OCI-LY1 (cell line): ENCODE measurements around the gene ABCC9.

Experiments used
- H2AFZ ChIP-seq: fragments of 200-600 bp; sonication (generic), shearing (Covaris generic); 2 replicates; pipeline ENCODE4 v1.6.0; 2014; ENCODE audit warnings: antibody characterized with exemption, mild to moderate bottlenecking, low read length
- H3F3A ChIP-seq: fragments of 200-600 bp; sonication (generic), shearing (Covaris generic); 2 replicates; pipeline ENCODE4 v1.6.0; 2014; ENCODE audit warnings: mild to moderate bottlenecking, antibody characterized with exemption, low read length, moderate library complexity; ENCODE audit not compliant: insufficient read depth
- H3K27ac ChIP-seq: fragments of 200-600 bp; sonication (generic); 2 replicates; pipeline ENCODE4 v1.5.1; 2014; ENCODE audit warnings: low read length, mixed run types, mild to moderate bottlenecking, low read depth; ENCODE audit not compliant: poor library complexity, severe bottlenecking
- H3K27me3 ChIP-seq: fragments of 200-600 bp; sonication (generic); 2 replicates; pipeline ENCODE4 v1.6.0; 2014; ENCODE audit warnings: antibody characterized with exemption, mild to moderate bottlenecking, low read length, moderate library complexity; ENCODE audit not compliant: insufficient read depth
- H3K36me3 ChIP-seq: fragments of 200-600 bp; sonication (generic); 2 replicates; pipeline ENCODE4 v1.6.1; 2014; ENCODE audit warnings: mild to moderate bottlenecking, antibody characterized with exemption, low read length, moderate library complexity, mixed read lengths; ENCODE audit not compliant: insufficient read depth
- H3K4me1 ChIP-seq: fragments of 200-600 bp; sonication (generic); 2 replicates; pipeline ENCODE4 v1.5.1; 2014; ENCODE audit warnings: mild to moderate bottlenecking, low read length, moderate library complexity; ENCODE audit not compliant: insufficient read depth, severe bottlenecking
- H3K4me2 ChIP-seq: fragments of 200-600 bp; sonication (generic), shearing (Covaris generic); 2 replicates; pipeline ENCODE4 v1.6.1; 2014; ENCODE audit warnings: low read length
- H3K4me3 ChIP-seq: fragments of 200-600 bp; sonication (generic); 2 replicates; pipeline ENCODE4 v1.5.1; 2014; ENCODE audit warnings: low read length, low read depth, mild to moderate bottlenecking, mixed read lengths; ENCODE audit not compliant: poor library complexity, severe bottlenecking
- H3K79me2 ChIP-seq: fragments of 200-600 bp; shearing (Covaris generic); 2 replicates; pipeline ENCODE4 v1.6.1; 2016; ENCODE audit warnings: mixed run types, low read length, mixed read lengths; ENCODE audit not compliant: insufficient read depth
- H3K9ac ChIP-seq: fragments of 200-600 bp; sonication (generic), shearing (Covaris generic); 2 replicates; pipeline ENCODE4 v1.6.1; 2014; ENCODE audit warnings: mild to moderate bottlenecking, low read length, mixed read lengths
- H3K9me2 ChIP-seq: fragments of 200-600 bp; sonication (generic), shearing (Covaris generic); 2 replicates; pipeline ENCODE4 v1.6.1; 2014; ENCODE audit warnings: low read depth, mild to moderate bottlenecking, low read length, mixed read lengths
- H3K9me3 ChIP-seq: fragments of 200-600 bp; shearing (Covaris generic); 2 replicates; pipeline ENCODE4 v1.6.1; 2014; ENCODE audit warnings: low read length, mixed read lengths
- H4K20me1 ChIP-seq: fragments of 200-600 bp; sonication (generic), shearing (Covaris generic); 2 replicates; pipeline ENCODE4 v1.6.0; 2016; ENCODE audit warnings: mild to moderate bottlenecking, low read length; ENCODE audit not compliant: insufficient read depth
- CTCF ChIP-seq: fragments of 200-600 bp; sonication (generic), shearing (Covaris generic); IDR thresholded peaks from 2 replicates; pipeline ENCODE4 v1.5.1; 2017; ENCODE audit warnings: mild to moderate bottlenecking, antibody characterized with exemption, low read length, moderate library complexity, mixed read lengths
- EZH2 ChIP-seq: fragments of 200-600 bp; sonication (generic), shearing (Covaris generic); IDR thresholded peaks from 2 replicates; pipeline ENCODE4 v1.8.0; 2017; ENCODE audit warnings: borderline replicate concordance, mixed run types, mild to moderate bottlenecking, antibody characterized with exemption, low read length, moderate library complexity, mixed read lengths

The ABCC9 gene

DNA sequence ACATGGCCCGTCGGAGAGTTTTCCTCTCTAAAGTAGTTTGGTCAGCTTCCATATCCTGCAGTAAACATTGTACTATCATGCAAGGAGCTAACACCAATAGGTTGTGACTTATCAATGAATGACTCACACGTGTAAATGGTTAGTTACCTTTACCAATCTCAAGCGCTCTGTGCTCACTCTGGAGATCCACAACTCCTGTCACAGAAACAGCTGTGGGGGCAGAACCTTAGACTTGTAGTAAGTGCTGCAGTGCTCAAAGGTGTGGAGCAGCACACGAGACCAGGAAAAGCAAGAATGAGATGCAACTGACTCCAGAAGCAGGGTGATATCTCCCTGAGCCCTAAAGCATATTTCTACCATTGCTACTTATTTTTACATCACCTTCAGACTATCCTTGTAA is 93.0 kb downstream of the ABCC9 start:
- no peak overlapping the region for H2AFZ ChIP-seq
- no peaks in the 10 kb centered on the region for H3K36me3 ChIP-seq
- no peaks in the 10 kb centered on the region for H3K9me2 ChIP-seq
- no peaks in the 10 kb centered on the region for H3K27me3 ChIP-seq
- TF ChIP-seq EZH2 (no peak), CTCF (no peak)
- no peak overlapping the region for H3K9ac ChIP-seq
- no peak overlapping the region for H3K4me3 ChIP-seq
- H3F3A ChIP-seq = no peaks in the 10 kb centered on the region
- H3K79me2 ChIP-seq = no peaks in the 10 kb centered on the region
- no peaks in the 10 kb centered on the region for H4K20me1 ChIP-seq
- H3K4me1 ChIP-seq = no peaks in the 10 kb centered on the region
- no peak overlapping the region for H3K4me2 ChIP-seq
- H3K9me3 ChIP-seq = no peaks in the 10 kb centered on the region
- no peak overlapping the region for H3K27ac ChIP-seq

DNA sequence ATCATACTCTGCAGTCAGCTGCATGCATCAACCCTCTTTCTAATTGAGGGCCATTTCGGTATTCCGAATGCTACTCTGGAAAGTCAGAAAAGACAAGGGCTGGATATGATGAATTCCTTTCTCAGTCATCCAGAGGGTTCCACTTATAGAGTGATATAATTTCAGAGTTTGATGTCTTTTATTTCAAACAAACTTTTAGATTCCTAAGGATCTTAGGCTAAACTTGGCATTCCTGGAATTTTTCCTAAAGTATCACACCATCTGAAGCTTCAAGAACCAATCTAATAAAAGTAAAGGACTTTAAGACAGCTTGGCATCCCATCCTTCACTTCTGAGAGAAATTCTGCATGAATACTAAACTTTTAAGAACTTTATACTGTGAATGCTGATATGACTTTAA is 97.4 kb downstream of the ABCC9 start:
- Histone ChIP-seq H3K27ac (no peak overlapping the region), H3F3A (no peaks in the 10 kb centered on the region), H3K4me1 (no peaks in the 10 kb centered on the region), H3K4me2 (no peak overlapping the region), H3K9ac (no peak overlapping the region), H2AFZ (no peak overlapping the region), H3K9me2 (no peaks in the 10 kb centered on the region), H3K9me3 (no peaks in the 10 kb centered on the region), H3K36me3 (no peaks in the 10 kb centered on the region), H3K27me3 (no peaks in the 10 kb centered on the region), H4K20me1 (no peaks in the 10 kb centered on the region), H3K4me3 (no peak overlapping the region), H3K79me2 (no peaks in the 10 kb centered on the region)
- TF ChIP-seq CTCF = no peak
- TF ChIP-seq EZH2 = no peak

DNA sequence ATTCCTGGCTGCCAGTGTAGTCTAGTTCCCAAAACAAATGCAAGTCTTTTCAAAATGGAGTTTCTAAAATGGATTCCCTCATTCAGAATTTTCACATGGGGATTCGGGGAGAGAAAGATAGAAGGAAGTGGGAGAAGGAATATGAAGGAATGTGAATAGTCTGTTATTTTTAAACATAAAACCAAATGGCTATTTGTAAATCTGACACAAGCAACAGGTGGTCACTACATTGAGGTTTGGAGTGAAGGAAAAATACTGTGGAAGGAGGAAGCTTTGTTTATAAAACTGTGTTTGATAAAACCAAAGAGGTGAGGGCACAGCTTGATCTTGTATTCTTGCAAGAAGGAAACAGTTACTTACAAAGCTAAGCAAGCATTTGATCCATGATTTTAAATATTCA is 101.5 kb downstream of the ABCC9 start:
- no peaks in the 10 kb centered on the region for H3K9me3 ChIP-seq
- H3F3A ChIP-seq = no peaks in the 10 kb centered on the region
- no peaks in the 10 kb centered on the region for H3K27me3 ChIP-seq
- TF ChIP-seq EZH2 (no peak), CTCF (no peak)
- no peaks in the 10 kb centered on the region for H4K20me1 ChIP-seq
- no peaks in the 10 kb centered on the region for H3K36me3 ChIP-seq
- no peak overlapping the region for H3K27ac ChIP-seq
- no peaks in the 10 kb centered on the region for H3K4me1 ChIP-seq
- no peak overlapping the region for H3K9ac ChIP-seq
- H3K4me3 ChIP-seq = no peak overlapping the region
- H3K79me2 ChIP-seq = no peaks in the 10 kb centered on the region
- H2AFZ ChIP-seq = no peak overlapping the region
- H3K4me2 ChIP-seq = no peak overlapping the region
- no peaks in the 10 kb centered on the region for H3K9me2 ChIP-seq
